Amniotic stem cell (primary cell): ENCODE measurements around the gene GLRX.
A peak's percentile ranks its signal among the peaks of the same experiment; 100 is the strongest.

Experiments used
- DNase-seq: peaks from one replicate; lab custom pipeline; 2025; lab: John Stamatoyannopoulos, UW

GLRX gene

GRCh38 chr5:95808686-95809413 lies 13.7 kb downstream of the GLRX start:
- DNase-seq, result no peak

DNA sequence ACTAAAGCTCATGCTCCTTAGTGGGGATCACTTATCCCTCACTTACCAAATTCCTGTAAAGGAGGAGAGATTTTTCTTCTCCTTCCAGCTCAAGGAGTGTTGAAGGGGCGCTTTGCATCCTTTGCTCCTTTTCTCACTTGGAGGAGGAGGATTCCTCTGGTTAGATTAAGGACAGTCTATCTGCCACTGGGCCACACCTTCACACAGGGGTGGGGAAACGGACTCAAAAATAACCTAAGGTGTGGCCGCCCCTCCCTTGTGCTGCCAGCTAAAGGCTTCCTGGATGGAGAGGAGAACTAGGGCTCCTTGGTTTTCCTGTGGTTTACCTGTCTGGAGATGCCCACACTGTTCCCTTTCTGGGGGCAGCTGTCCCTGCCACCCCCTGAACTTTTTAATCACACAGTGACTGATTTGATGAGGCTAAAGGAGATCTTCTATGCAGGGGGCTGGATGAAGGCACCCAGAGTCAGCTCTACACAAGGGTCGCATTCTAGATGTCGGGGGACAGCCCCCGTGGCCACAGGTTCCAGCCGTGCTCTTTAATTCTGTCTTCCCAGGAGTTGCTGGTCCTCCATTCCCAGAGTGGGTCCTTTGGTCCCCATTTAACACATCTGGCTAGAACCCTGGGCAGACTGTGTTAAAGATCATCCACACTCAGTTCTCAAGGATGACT lies 14.4 kb downstream of the GLRX start:
- no peak for DNase-seq

DNA sequence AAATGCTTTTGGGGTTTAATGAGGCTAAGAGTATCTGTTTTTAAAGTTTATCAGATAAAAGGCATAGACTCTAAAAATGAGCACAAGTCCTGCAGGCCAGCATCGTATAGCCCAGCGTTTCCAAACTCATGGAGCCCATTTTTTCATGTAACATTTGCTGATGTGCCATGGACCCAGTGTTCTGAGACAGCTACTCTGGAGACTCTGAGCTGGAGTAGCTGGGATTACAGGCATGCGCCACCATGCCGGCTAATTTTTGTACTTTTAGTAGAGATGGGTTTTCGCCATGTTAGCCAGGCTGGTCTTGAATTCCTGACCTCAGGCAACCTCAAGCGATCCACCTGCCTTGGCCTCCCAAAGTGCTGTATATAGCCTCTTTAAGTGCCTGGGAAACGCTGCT lies 15.8 kb downstream of the GLRX start:
- no peak for DNase-seq

DNA sequence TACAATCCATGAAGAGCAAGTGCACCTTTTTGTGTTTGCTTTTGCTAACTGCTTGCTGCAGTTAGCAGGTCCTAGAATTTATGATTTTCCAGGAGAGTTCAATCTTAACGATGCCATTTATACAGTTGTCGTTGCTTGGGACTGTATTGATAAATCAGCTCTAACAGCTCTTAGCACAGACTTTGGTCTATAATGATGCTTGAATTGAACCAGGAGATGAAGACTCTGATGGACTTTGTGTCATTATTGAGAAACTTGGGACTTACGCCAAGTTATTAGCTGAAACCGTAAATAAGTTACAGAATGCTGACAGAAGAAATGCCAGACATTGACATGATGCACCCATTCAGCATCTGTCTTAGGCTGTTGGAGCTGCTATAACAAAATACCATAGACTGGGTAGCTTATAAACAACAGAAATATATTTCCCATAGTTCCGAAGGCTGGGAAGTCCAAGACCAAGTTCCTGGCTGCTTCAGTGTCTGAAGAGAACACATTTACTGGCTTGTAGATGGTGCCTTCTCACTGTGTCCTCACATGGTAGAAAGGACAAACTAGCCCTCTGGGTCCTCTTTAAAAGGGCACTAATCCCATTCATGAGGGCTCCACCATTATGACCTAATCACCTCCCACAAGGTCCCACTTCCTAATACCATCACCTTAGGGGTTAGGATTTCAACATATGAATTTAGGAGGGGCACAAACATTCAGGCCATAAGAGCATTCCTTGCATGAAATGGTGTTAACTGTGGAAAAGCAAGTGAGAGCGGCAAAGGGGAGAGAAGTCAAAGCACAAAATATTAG lies 17.6 kb downstream of the GLRX start:
- no peak for DNase-seq

- no peak for DNase-seq
Measured at GRCh38 chr5:95803271-95804148, 19.0 kb downstream of the GLRX start.

DNA sequence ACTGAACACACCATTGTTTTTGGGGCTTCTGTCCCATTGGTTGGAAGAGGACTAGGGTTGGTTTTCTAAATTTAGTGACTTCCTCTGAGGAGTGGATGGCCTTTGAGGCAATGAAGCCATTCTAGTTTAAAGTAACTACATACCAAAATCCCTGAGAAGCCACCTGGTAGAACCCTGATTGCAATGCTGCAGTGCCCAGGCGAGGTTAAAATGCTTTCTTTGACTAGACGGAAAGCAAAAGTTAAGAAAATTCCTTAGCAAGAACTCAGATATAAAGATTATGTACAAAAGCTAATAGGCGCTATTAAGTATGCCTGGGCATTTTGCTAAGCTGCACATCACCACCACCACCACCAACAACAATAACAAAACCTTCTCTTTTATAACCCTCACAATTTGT lies 20.6 kb downstream of the GLRX start:
- DNase-seq, result no peak

- DNase-seq, result no peak
Measured at GRCh38 chr5:95801532-95801931, 21.0 kb downstream of the GLRX start.

GRCh38 chr5:95800553-95800952 lies 22.0 kb downstream of the GLRX start:
- DNase-seq, result no peak

DNA sequence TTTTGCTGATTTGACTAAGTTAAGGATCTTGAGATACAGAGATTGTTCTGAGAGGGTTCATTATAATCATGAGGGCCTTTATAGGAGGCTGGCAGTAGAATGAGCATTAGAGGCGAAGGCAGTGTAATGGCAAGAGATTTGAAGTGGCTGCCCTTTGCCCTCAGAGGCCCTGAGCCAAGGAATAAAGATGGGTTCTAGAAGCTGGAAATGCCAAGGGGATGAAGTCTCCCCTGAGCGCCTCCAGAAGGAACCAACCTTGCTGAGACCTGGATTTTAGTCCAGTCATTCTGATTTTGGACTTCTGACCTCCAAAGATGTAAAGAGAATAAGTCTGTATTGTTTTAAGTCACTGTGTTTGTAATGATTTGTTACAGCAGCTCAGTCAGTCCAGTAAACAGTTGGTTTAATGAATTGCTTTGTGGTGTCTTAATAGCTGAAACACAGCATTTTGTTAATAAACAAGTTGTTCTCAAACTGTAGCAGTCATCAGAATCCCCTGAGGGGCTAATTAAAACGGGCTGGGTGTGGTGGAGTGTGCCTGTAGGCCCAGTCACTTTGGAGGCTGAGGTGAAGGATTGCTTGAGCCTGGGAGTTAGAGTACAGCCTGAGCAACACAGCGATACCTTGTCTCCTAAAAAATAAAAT lies 23.2 kb downstream of the GLRX start:
- DNase-seq, result no peak

DNA sequence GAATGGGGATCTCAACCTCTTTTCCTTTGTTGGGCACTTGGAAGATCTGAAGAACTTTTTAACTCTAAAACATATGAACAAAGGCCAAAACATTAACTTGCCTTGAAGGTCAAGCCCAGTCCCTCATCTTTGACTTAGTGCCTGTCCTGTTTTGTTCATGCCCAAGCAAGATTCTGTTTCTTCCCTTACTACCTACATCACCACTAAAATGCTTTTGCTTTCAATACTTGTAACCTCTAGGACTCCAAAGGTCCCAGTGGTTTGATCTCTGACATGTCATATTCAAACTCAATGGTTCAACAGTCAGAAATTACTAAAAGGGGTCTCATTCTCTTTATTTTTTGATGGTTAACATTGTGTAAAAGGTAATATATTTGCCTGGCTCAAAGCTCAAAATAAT lies 24.0 kb downstream of the GLRX start:
- DNase-seq, result no peak

DNA sequence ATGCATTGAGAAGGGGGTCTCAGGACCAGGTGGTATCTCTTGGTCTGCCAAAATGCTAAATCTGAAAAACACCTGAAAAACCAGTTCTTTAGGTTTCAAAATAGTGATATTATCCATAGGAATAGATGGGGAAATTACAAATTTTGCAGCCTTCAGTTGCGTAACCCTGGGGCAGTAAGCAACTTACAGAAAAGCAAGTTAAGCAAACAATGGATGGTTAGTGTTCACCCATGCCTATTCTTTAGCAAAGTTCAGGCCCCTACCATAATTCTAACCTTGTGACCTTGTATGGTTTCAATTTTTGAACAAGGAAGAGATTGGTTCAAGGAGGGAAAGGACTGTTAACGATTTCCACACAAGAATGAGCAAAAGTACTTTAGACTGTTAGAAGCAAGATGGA lies 24.5 kb downstream of the GLRX start:
- DNase-seq, result no peak

GRCh38 chr5:95797301-95797700 lies 25.2 kb downstream of the GLRX start:
- DNase-seq, result no peak

DNA sequence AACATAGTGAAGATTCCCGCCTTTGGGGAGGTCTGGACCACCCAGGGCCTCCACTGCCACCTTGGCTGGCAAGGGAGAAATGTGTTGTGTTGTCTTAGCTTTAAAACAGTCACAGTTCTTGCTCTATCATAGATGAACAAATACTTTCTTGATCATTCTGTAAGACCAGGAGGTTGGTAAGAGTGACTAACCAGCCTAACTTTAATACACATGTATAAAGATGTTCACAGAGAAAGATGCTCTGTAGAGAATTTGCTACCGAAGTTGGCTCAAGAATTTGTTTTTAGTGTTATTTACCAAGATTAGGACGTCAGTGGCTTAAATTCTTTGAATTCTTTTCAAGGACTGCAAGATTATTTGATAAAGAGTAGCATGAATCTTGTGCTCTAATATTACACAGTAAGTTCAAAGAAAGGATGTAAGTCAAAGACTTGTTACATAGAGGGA lies 28.4 kb downstream of the GLRX start:
- no peak for DNase-seq

- no peak for DNase-seq
Measured at GRCh38 chr5:95791751-95792150, 30.8 kb downstream of the GLRX start.

DNA sequence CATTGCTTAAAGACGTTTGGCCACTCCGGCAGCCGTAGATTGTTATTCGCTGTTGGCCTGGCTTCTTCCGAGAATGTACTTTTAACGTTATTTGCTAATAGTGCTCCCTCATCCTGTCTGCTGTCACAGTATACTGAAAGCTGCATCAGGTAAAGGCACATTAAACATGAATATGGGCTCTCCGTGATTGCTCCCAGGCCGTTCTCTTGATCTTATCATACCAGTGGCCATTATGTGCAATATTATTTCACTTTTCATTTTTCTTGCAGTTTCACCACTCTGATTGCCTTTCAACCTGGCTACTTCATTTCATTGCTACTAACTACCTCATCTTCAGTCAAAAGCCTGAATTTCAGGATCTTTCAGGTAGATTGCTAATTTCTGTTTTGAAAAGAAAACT lies 34.0 kb downstream of the GLRX start:
- DNase-seq, result no peak

GRCh38 chr5:95786821-95787418 lies 35.6 kb downstream of the GLRX start:
- DNase-seq, result no peak

DNA sequence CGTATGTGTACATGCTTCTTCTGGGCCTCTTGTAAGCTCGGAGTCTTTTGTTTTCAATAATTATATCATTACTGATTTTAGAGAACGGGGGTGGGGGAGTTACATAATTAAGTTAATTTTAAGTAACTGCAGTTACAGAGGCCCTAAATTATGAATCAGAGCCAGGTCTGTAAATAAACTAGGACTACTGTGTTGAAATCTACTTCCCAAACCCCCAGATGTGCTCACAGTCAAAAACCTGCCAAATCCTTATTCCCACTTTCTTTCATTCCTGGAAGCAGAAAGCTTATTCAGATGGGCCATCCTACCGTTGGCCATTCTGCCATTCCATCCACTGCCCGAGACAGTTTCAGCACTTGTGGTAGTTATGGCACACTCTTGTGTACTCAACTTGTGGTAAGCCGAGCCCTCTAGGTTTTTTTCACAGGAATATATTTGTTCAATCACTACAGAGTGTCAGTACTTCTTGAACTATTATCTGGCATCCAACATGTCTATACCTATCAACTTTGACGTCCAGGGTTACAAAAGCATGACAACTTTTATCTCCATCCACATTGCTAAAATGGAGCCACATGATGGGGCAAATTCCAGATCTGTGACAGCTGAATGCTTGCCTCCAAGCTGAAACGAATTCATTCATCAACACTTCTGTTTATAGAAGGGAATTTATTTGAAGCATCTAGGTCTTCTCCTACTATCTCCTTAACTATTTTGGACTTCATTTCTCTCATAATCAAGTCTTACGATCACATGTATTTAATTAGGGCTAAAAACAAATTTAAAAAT lies 37.8 kb downstream of the GLRX start:
- no peak for DNase-seq

DNA sequence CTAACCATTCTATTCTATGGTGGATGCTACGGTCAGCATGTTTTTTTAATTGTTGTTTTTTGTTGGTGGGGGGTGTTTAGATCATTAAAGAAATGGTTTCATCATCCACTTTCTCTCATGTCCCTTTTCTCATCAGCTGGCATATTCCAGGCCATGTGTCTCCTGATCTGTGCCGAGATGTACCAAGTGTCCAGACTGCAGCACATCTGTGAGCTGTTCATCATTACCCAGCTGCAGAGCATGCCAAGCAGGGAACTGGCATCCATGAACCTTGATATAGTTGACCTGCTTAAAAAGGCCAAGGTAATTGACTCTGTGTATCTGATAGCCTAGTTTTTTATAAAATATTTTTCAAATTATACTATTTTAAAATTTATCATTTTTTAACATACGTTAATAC lies 38.9 kb downstream of the GLRX start:
- no peak for DNase-seq

DNA sequence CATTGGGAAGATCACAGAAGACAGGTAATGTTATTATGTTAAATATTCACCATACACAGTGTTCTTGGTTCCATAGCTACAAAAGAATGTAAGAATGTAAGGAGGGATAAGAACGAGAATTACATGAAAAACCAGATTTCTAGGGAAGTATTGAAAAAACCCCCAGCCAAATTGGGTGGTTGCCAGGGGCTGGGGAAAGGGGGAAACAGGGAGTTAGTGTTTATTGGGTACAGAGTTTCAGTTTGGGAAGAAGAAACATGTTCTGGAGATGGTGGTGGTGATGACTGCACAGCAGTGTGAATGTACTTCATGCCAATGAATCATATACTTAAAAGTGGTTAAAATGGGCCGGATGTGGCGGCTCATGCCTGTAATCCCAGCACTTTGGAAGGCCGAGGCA lies 40.3 kb downstream of the GLRX start:
- no peak for DNase-seq

DNA sequence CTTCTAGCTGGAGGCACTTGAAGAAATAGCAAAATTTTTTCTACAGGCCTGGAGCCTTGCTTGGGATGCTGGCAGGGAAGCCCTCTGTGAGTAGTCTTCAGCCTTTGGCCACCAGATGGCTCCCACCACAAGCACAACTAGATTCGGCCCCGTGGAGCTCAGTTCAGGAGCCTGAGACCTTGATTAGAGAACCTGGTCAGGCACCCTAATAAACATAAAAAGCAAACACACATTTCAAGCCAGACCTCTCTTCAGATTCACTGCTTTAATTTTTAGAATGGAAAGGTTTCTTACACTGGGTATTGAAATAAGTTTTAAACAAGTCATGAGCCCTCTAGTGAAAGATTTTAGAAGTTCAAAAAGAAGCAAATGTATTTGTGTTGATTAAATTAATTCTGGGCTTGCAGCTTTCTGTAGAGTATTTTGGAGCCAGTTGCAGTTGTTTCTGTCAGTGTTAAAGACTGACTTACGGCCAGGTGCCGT lies 41.4 kb downstream of the GLRX start:
- DNase-seq, result peak; percentile 48
